Measurements from ENCODE around the gene PDK1. TPM values are rescaled to one million over a fixed set of nuclear protein-coding genes. Genes with fewer than 3 reads are reported as not detected.
A peak's percentile ranks its signal among the peaks of the same experiment; 100 is the strongest.

The PDK1 gene
- polyA plus RNA-seq, 1 experiment, result 40.0 TPM

DNA sequence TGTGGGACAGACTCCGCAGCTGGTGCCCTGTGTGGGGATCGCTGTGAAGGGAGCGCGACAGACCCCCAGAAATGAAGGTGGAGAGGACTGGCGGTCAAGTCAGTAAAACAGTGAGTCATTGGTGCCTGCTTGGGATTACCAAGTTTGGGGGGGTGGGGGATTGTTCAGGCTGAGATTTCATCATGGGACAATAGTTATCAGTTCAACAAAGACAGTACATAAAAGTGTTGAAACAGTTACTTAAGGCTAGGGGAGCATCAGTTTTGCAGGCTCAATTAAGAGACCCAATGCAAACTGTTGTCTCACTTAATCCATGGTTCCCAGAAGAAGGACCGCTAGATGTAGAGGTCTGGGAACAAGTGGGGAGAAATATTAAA lies 42.4 kb upstream of the PDK1 start:
- ChIA-PET POLR2A (no interaction called here), CTCF (no interaction called here)
- H3K4me3 ChIP-seq (ENCODE audit: low read depth, low read length), result no peak overlapping the region
- H3K27me3 ChIP-seq (ENCODE audit: control insufficient read depth, insufficient read depth, low read length), result no peaks in the 10 kb centered on the region
- no peak for DNase-seq (ENCODE audit: low read depth)
- H3K36me3 ChIP-seq (ENCODE audit: control insufficient read depth, insufficient read depth, low read length), result no peaks in the 10 kb centered on the region
- TF ChIP-seq, protein P1, sequence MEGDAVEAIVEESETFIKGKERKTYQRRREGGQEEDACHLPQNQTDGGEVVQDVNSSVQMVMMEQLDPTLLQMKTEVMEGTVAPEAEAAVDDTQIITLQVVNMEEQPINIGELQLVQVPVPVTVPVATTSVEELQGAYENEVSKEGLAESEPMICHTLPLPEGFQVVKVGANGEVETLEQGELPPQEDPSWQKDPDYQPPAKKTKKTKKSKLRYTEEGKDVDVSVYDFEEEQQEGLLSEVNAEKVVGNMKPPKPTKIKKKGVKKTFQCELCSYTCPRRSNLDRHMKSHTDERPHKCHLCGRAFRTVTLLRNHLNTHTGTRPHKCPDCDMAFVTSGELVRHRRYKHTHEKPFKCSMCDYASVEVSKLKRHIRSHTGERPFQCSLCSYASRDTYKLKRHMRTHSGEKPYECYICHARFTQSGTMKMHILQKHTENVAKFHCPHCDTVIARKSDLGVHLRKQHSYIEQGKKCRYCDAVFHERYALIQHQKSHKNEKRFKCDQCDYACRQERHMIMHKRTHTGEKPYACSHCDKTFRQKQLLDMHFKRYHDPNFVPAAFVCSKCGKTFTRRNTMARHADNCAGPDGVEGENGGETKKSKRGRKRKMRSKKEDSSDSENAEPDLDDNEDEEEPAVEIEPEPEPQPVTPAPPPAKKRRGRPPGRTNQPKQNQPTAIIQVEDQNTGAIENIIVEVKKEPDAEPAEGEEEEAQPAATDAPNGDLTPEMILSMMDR (IDR thresholded peaks at IDR 0.05; ENCODE audit: insufficient read depth, low read depth, low read length), result no peak

DNA sequence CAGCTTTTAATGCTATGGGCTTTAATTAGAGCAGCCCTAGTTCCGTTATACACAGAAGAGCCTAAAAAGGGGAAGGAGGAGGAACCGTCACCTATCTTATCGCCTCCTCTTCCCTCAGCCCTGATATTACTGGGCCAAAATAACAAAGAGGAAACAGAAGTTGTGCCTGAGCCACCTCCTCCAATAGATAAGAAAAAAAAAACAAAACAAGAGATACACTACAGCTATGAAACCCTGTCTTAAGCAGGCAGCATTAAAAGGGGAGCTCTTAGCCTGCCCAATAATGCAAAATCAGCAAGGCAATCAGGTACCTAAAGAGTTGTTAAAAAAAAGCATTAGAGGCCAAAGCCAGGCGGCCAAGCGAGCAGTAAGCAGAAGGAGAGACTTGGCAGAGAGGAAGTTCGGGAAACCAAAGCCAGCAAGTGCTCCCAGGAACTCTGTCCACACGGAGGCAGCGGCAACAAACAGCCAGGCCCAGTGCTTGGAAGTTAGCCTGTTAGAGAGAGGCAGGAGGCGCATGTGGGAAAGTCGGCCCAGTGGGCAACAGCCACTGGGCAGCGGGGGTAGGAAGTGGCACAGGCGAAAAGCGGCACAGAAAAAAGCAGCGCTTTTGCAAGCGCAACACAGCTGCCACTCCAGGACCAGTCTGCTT lies 41.8 kb upstream of the PDK1 start:
- TF ChIP-seq, protein P1 (IDR thresholded peaks at IDR 0.05; ENCODE audit: insufficient read depth, low read depth, low read length), result no peak
- DNase-seq (ENCODE audit: low read depth), result no peak
- Histone ChIP-seq H3K4me3 (ENCODE audit: low read depth, low read length) (no peak overlapping the region), H3K27me3 (ENCODE audit: control insufficient read depth, insufficient read depth, low read length) (no peaks in the 10 kb centered on the region), H3K36me3 (ENCODE audit: control insufficient read depth, insufficient read depth, low read length) (no peaks in the 10 kb centered on the region)
- POLR2A ChIA-PET, result no interaction called here
- CTCF ChIA-PET, result no interaction called here

DNA sequence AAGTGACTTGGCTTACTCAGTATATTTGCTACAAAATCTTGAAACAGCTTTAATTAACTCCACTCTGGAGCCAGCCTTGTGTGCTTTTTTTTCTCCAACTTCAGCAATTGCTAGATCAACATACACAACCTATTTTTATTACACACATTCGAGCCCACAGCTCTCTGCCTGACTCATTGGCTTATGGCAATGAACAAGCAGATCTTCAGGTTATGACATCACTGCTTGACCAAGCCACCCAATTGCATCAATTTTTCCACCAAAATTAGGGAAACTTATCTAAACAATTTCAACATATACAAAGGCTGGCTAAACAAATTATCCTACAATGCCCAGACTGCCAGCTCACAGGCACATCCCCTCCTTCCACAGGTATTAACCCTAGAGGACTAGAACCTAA lies 39.6 kb upstream of the PDK1 start:
- H3K36me3 ChIP-seq (ENCODE audit: control insufficient read depth, insufficient read depth, low read length), result no peaks in the 10 kb centered on the region
- ChIA-PET CTCF (interaction anchor here (0.7 to 0.8 kb wide), 2 partner anchors 29 to 633 kb away, joined by 3 read pairs; no protein-coding TSS in a partner anchor), POLR2A (no interaction called here)
- TF ChIP-seq, protein P1 (IDR thresholded peaks at IDR 0.05; ENCODE audit: insufficient read depth, low read depth, low read length), result no peak
- peak; percentile 9 for DNase-seq (ENCODE audit: low read depth)
- no peak overlapping the region for H3K4me3 ChIP-seq (ENCODE audit: low read depth, low read length)
- no peaks in the 10 kb centered on the region for H3K27me3 ChIP-seq (ENCODE audit: control insufficient read depth, insufficient read depth, low read length)

DNA sequence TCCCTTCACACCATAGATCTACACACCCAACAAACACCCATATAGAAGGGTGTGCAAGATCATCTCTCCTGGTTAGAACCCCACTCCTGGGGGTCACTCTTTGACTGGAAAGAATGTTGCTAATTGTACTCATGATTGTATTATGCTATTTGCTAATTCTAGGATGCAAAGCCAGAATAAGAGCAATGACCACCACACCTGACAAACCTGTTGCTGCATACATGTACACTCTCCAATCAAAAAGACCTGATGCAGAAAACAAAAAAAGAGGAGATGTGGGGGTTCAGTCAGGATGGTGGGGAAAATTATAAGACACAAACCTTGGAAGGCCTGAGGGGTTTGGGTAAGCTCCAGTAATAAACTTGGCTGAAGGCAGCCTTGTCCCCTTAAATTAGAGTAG lies 36.9 kb upstream of the PDK1 start:
- DNase-seq (ENCODE audit: low read depth), result no peak
- CTCF ChIA-PET, result no interaction called here
- Histone ChIP-seq H3K27me3 (ENCODE audit: control insufficient read depth, insufficient read depth, low read length) (no peaks in the 10 kb centered on the region), H3K36me3 (ENCODE audit: control insufficient read depth, insufficient read depth, low read length) (no peaks in the 10 kb centered on the region), H3K4me3 (ENCODE audit: low read depth, low read length) (no peak overlapping the region)
- TF ChIP-seq, protein P1 (IDR thresholded peaks at IDR 0.05; ENCODE audit: insufficient read depth, low read depth, low read length), result no peak
- POLR2A ChIA-PET, result no interaction called here

DNA sequence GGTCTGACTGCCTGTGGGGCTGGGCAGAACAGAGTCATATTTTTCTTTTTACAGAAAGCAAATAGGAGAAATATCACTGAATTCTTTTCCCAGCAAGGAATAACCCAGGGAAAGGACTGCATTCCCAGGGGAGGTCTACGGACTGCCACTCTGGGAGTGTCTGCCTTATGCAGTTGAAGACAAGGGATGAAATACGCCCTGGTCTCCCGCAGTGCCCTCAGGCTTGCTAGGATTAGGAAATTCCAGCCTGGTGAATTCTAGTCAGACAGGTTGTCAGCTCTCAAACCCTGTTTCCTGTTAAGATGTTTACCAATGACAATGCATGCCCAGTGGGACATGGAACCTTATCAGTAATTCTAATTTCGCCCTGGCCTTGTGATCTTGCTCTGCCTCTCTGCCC lies 30.3 kb upstream of the PDK1 start:
- CTCF ChIA-PET, result no interaction called here
- POLR2A ChIA-PET, result no interaction called here
- H3K27me3 ChIP-seq (ENCODE audit: control insufficient read depth, insufficient read depth, low read length), result no peaks in the 10 kb centered on the region
- no peaks in the 10 kb centered on the region for H3K36me3 ChIP-seq (ENCODE audit: control insufficient read depth, insufficient read depth, low read length)
- no peak overlapping the region for H3K4me3 ChIP-seq (ENCODE audit: low read depth, low read length)
- DNase-seq (ENCODE audit: low read depth), result no peak
- TF ChIP-seq, protein P1 (IDR thresholded peaks at IDR 0.05; ENCODE audit: insufficient read depth, low read depth, low read length), result no peak
